ENCODE results near the gene OSBP2.

GRCh38 chr22:30685178-30685577 lies 9.5 kb upstream of the OSBP2 start:
- TF ChIP-seq OSR1 (CRISPR knock-in tag; IDR thresholded peaks at IDR 0.05) (no peak), CSRNP3 (CRISPR knock-in tag; IDR thresholded peaks at IDR 0.05) (no peak), ZNF70 (CRISPR knock-in tag; IDR thresholded peaks at IDR 0.05) (no peak), RARB (CRISPR knock-in tag; IDR thresholded peaks at IDR 0.05) (no peak), POU6F1 (CRISPR knock-in tag; IDR thresholded peaks at IDR 0.05; ENCODE audit: borderline replicate concordance, low read depth) (no peak), CSDC2 (CRISPR knock-in tag; IDR thresholded peaks at IDR 0.05) (no peak), BACH2 (CRISPR knock-in tag; IDR thresholded peaks at IDR 0.05; ENCODE audit: borderline replicate concordance) (no peak), SNAI2 (CRISPR knock-in tag; IDR thresholded peaks at IDR 0.05) (no peak), ZFP3 (CRISPR knock-in tag; IDR thresholded peaks at IDR 0.05) (no peak), PATZ1 (CRISPR knock-in tag; IDR thresholded peaks at IDR 0.05; ENCODE audit: borderline replicate concordance) (no peak)

Measured in SK-N-SH treated with all-trans-retinoic acid at 6 μM for 48 hours (cell line).